NCI-H526 treated with DMSO at 0.1 percent for 48 hours (cell line): ENCODE measurements around the gene MCL1.
"Not testable (repeated sequence)": the region's sequence is repeated elsewhere in the genome, so short reads cannot be mapped to it uniquely, and the experiment has no call there.

ENCODE experiments used
- DNase-seq: peaks from one replicate; lab custom pipeline; 2025; lab: John Stamatoyannopoulos, UW

Gene MCL1

DNA sequence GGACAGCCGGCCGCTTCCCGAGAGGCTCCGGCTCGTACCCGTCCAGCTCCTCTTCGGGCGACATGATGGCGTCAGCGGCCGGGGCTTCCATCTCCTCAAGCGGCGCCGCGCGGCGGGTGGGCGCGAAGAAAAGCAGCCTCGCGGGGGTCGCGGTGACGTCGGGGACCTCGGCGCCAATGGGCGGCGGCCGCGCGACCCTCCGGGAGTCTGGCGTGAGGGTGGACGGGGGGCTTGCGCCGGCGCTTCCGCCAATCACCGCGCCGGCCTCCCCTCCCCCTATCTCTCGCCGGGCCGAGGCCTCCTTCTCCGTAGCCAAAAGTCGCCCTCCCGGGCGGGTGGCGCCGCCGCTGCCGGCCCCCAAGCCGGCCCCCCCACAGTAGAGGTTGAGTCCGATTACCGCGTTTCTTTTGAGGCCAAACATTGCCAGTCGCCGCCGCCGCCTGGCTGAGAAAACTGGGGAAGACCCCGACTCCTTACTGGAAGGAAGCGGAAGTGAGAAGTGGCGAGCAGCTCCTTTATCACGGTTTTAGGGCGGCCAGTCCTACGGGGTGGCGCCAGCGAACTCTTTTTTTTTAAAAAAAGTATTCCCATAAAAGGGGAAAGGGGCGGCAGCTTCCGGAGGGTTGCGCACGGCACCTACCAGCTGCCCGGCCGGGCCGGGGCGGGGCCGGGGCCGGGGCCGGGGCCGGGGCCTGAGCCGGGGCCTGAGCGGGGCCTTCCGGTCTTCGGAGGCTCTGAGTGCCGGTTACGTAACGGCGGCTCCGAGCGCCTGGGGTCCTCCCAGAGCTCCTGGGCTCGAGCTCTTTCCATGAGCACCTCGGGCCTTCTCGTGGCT is at the start of gene MCL1:
Gene MCL1, minus strand, starts transcription at position 501 of the 835 bp plus-strand sequence. Its CDS starts 80 bp downstream, at position 421.
- peak; percentile 99 for DNase-seq

GRCh38 chr1:150628766-150629114 is 49.3 kb upstream of the MCL1 start:
- DNase-seq: no peak

DNA sequence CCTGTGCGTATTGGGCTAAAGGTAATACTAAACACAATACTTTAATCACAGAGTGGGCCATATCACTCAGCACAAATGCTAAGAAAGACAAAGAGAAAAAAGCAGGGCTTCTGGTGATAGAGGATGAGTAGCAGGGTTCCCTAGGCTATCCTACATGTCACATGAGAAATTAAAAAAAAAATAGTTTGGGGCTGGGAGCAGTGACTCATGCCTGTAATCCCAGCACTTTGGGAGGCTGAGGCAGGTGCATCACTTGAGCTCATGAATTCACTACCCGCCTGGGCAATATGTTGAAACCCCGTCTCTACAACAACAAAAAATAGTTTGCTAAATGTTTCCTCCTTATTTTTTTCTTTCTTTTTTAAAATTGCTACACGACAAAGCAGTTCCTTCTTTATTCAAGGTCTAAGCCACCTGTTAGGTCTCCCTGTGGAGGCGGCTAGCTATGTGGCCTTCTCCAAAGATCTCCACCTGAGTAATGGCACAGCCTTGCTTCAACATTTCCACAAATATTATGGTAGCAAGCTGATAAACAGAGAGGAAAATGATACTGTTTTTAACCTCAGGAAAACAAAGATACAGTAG is 48.5 kb upstream of the MCL1 start:
- no peak for DNase-seq

DNA sequence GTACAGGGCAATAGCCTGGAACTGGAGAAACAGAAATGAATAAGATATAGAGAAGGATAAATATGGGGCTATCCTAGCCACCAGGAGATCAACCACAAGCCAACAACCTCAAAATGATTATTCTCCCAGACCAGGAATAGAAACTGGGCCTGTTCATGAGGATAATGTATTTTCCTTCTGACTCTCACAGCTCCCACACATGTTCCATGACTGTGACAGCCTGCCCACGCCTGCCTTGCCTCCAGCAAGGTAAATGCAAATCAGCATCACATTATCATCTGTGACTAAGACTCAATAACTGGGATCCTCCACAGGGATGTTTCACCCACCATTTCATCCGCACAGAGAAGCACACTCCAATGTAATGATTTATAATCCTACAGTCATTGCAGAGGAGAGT is 46.7 kb upstream of the MCL1 start:
- DNase-seq: peak; percentile 75

- not testable (repeated sequence) for DNase-seq
Measured at GRCh38 chr1:150624546-150624945, 45.1 kb upstream of the MCL1 start.

- DNase-seq: not testable (repeated sequence)
Measured at GRCh38 chr1:150624134-150624533, 44.7 kb upstream of the MCL1 start.

DNA sequence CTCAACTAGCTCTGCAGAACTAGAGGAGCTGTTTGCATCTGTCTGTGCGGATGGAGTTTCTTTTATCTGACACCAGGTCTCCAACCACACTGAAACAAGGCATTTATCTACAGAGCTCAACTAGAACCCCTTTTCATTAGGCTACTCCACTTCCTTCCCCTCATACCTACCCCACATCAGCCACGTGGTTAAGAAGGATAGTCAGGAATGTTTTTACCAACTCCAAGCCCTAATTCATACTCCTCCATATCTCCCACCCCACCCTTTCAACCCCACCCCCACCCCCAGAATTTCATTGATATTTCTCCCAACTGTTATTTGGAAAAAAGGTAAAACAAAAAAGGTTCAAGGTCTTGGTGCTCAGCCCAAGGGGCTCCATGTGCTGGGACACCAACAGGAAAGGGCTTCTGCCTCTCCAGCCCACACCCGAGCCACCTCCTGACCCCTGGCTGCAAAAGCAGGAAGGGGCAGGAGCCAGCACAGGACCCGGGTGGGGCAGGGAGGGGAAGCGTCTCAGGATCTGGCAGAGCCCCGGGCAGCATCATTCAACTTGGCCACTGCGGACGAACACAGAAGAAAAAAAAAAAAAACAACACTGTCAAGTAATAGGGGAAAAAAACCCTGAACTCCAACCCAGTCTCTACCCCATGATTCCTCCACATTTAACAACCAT is 43.0 kb upstream of the MCL1 start:
- no peak for DNase-seq

DNA sequence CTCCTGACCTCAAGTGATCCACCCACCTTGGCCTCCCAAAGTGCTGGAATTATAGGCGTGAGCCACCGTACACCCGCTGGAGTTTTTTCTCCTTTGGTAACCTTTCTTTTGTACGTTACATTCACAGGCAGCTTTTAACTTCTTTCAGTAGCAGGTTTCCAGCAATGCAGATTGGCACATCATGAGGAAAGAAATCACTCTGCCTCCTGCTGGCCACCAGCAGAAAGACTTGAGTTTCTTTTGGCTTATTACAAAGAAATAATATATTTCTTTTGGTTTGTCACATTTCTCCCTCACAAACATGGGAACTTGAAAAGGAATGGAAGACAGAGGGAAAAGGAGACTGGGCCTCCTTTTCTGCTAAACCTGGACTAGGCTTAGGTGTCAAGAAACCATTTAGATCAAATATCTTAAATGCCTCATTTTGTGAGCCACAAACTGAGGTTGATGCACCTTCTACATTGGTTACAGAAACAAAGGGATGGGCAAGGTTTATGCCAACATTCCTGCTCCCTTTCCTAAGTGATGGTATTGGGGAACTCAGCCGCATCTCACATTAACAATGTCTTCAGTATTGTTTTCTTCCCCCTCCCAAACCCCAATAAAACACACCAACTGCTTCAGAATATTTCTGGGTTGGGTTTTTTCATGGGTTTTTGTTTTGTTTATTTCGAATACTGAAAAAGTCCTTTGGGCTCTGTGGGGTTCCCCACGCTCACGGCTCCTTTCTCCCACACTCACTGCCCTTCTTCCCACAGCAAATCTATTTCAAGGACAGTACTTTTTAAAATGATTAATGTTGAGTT is 42.3 kb upstream of the MCL1 start:
- DNase-seq: no peak

DNA sequence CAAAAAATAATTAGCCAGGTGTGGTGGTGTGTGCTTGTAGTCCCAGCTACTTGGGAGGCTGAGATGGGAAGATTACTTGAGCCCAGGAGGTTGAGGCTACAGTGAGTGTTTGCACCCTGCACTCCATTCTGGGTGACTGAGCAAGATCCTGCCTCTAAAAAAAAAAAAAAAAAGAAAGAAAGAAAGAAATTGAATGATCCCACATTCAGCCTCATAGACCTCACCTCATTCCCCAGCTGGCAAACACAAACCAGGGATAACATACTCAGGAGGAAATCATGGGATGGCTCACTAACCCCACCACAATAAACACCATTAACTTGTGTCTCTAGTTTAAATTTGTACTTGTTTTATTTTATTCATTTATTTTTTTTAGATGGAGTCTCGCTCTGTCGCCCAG is 41.5 kb upstream of the MCL1 start:
- DNase-seq: no peak

GRCh38 chr1:150619576-150620509 is 40.4 kb upstream of the MCL1 start:
- no peak for DNase-seq

DNA sequence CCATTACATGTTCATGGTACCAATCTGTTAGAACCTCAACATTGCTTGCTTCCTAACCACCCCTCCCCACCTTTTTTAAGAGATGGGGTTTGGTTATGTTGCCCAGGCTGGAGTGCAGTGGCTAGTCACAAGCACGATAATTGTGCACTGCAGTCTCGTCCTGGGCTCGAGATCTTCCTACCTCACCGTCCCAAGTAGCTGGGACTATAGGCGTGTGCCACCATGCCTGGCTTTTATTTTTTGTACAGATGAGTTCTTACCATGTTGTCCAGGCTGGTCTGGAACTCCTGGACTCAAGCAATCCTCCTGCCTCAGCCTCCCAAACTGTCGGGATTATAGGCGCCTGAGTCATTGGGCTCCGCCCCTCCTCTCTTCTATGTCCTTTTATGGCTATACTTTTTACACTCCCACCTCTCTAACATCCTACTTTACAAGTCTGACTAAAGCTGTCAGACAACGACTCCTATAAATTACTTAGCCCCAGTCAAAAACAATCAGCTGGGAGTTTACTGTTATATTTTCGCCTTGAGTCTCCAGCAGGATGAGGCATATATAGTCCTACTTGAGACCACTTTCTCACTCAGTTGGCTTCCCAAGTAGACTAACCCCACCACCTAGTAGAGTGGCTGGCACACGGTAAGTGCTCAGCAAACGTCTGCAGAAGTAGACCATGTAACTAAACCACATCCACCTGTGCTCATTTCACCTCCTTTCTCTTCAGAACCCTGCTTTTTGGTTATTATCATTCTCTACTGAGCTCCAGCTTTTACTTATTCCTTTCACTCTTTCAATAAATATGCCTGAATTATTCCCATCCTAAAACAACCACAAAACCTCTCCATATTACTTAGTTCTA is 36.2 kb upstream of the MCL1 start:
- no peak for DNase-seq

DNA sequence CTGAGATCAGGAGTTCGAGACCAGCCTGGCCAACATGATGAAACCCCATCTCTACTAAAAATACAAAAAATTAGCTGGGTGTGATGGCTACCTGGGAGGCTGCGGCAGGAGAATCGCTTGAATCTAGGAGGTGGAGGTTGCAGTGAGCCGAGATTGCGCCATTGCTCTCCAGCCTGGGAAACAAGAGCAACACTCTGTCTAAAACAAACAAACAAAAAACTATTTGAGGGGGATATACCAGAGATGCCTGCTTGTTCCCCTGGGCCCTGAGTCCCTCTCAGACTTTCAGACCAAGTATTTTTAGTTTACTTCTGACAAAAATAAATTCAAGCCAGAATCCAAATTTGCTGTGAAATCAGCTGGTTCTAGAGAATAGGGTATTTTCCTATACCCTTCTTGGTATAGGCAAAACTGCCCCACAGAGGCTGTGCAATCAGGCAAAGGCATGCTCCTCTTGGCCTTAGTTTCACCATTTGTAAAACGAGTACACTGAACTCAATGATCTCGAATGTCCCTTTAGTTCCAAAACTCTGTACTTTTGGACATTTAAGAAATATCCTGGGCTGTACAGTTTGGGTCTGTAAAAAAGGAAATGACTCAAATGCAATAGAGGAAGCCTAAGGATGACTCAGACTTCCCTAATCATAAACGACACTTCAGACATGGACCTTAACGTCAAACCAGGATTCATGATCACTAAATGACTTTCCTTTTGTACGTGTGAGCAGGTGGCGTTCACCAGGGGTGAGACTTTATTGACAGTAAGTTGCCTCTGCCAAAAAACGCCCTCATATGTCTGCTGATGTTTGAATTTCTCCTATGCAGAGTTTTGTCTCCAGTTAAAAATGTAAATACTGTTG is 33.9 kb upstream of the MCL1 start:
- DNase-seq: no peak

DNA sequence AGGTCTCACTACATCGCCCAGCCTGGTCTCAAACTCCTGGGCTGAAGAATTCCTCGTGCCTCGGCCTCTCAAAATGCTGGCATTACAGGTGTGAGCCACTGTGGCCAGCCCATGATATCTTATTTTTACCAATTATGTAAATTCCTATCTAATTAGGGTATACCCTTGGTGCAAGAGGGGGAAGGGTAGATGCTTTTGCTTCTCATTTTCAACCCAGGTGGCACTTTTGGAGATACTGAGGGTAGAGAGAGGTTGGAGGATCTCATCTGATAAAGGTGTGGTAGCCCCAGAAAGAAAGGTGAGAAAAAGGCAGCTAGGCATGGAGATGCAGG is 32.6 kb upstream of the MCL1 start:
- DNase-seq: no peak

DNA sequence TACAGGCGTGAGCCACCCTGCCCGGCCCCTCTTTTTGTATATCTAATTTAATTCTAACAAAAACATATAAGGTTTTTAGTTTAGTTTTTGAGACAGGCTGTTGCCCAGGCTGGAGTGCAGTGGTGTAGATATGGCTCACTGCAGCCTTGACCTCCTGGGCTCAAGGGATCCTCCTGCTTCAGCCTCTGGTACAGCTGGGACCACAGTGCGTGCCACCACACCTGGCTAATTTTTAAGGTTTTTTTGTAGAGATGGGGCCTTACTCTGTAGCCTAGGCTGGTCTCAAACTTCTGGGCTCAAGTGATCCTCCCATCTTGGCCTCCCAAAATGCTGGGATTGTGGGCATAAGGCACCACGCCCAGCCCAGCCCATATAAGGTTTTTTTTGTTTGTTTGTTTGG is 31.2 kb upstream of the MCL1 start:
- no peak for DNase-seq

GRCh38 chr1:150609732-150610131 is 30.3 kb upstream of the MCL1 start:
- no peak for DNase-seq

- DNase-seq: no peak
Measured at GRCh38 chr1:150606463-150607142, 27.2 kb upstream of the MCL1 start.

DNA sequence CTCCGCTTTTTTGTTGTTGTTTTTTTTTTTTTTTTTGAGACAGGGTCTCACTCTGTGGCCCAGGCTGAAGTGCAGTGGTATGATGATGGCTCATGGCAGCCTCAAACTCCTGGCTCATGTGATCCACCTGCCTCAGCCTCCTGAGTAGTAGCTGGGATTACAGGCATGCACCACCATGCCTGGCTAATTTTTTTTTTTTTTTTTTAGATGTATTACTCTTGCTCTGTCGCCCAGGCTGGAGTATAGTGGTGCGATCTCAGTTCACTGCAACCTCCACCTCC is 26.0 kb upstream of the MCL1 start:
- not testable (repeated sequence) for DNase-seq

- no peak for DNase-seq
Measured at GRCh38 chr1:150604226-150604588, 24.8 kb upstream of the MCL1 start.

GRCh38 chr1:150603711-150604110 is 24.3 kb upstream of the MCL1 start:
- no peak for DNase-seq
